HEK293 (cell line): ENCODE data around the gene CXXC5.

Experiments
- MZF1 ChIP-seq: fragments of 450-650 bp; formaldehyde crosslinking; IDR thresholded peaks from 2 replicates; pipeline ENCODE4 v1.5.1; 2017; ENCODE audit warnings: missing biosample characterization, missing genetic modification characterization, borderline replicate concordance
- SP2 ChIP-seq: fragments of 450-650 bp; formaldehyde crosslinking; IDR thresholded peaks from 2 replicates; pipeline ENCODE4 v1.5.1; 2016; ENCODE audit warnings: missing biosample characterization, missing genetic modification characterization
- YY1 ChIP-seq: fragments of 450-650 bp; formaldehyde crosslinking; IDR thresholded peaks from 2 replicates; pipeline ENCODE4 v1.5.1; 2018; ENCODE audit warnings: missing biosample characterization, missing genetic modification characterization
- ZBTB7A ChIP-seq: fragments of 450-650 bp; formaldehyde crosslinking; IDR thresholded peaks from 2 replicates; pipeline ENCODE4 v1.5.1; 2016; ENCODE audit warnings: low read depth, missing biosample characterization, missing genetic modification characterization
- ZNF19 ChIP-seq: fragments of 450-650 bp; formaldehyde crosslinking; IDR thresholded peaks from 2 replicates; pipeline ENCODE4; 2016; ENCODE audit warnings: missing biosample characterization, missing genetic modification characterization, low read depth
- ZNF529 ChIP-seq: fragments of 450-650 bp; formaldehyde crosslinking; IDR thresholded peaks from 2 replicates; pipeline ENCODE4 v1.5.1; 2017; ENCODE audit warnings: missing genetic modification characterization, missing biosample characterization; ENCODE audit not compliant: insufficient replicate concordance
- TF ChIP-seq, protein P1 (sequence below): fragments of 450-650 bp; formaldehyde crosslinking; IDR thresholded peaks from 2 replicates; pipeline ENCODE4 v1.5.1; 2016; ENCODE audit warnings: missing biosample characterization, missing genetic modification characterization
- TF ChIP-seq, protein P2 (sequence below): fragments of 450-650 bp; formaldehyde crosslinking; IDR thresholded peaks from 2 replicates; pipeline ENCODE4 v1.5.1; 2016; ENCODE audit warnings: missing biosample characterization, missing genetic modification characterization
- TF ChIP-seq, protein P3 (sequence below): fragments of 450-650 bp; formaldehyde crosslinking; IDR thresholded peaks from 2 replicates; pipeline ENCODE4 v1.5.1; 2016; ENCODE audit warnings: missing biosample characterization, missing genetic modification characterization, low read depth
- TF ChIP-seq, protein P4 (sequence below): fragments of 450-650 bp; formaldehyde crosslinking; IDR thresholded peaks from 2 replicates; pipeline ENCODE4 v1.5.1; 2016; ENCODE audit warnings: missing biosample characterization, missing genetic modification characterization, low read depth

DNA sequence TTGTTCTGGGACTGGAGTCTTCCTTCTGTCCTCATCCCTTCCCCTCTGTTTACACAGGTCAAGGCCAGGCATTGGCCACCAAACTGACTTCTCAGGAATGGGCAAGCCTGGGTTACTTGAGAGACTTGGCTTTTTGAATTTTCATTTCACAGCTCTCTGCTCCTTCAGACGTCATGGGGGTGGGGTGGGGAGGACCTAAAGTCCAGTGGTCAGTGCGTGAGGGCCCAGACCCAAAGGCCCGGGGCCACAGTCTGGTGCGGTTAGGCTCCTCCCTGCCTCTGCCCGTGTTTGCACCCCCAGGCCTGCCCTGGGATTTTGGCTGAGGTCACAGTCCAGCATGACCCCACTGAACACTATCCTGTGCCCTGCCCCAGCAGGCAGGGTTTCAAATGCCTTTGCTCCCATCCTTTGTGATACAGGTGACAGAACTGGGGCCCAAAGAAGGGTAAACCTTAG, 4.1 kb upstream of the CXXC5 start:
- TF ChIP-seq YY1 (tag by site-specific recombination) (no peak), ZNF529 (tag by site-specific recombination) (no peak), ZNF19 (tag by site-specific recombination) (no peak), MZF1 (tag by site-specific recombination) (no peak), SP2 (tag by site-specific recombination) (no peak), ZBTB7A (tag by site-specific recombination) (no peak)
- TF ChIP-seq, protein P1, sequence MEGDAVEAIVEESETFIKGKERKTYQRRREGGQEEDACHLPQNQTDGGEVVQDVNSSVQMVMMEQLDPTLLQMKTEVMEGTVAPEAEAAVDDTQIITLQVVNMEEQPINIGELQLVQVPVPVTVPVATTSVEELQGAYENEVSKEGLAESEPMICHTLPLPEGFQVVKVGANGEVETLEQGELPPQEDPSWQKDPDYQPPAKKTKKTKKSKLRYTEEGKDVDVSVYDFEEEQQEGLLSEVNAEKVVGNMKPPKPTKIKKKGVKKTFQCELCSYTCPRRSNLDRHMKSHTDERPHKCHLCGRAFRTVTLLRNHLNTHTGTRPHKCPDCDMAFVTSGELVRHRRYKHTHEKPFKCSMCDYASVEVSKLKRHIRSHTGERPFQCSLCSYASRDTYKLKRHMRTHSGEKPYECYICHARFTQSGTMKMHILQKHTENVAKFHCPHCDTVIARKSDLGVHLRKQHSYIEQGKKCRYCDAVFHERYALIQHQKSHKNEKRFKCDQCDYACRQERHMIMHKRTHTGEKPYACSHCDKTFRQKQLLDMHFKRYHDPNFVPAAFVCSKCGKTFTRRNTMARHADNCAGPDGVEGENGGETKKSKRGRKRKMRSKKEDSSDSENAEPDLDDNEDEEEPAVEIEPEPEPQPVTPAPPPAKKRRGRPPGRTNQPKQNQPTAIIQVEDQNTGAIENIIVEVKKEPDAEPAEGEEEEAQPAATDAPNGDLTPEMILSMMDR (tag by site-specific recombination), result no peak
- TF ChIP-seq, protein P2, sequence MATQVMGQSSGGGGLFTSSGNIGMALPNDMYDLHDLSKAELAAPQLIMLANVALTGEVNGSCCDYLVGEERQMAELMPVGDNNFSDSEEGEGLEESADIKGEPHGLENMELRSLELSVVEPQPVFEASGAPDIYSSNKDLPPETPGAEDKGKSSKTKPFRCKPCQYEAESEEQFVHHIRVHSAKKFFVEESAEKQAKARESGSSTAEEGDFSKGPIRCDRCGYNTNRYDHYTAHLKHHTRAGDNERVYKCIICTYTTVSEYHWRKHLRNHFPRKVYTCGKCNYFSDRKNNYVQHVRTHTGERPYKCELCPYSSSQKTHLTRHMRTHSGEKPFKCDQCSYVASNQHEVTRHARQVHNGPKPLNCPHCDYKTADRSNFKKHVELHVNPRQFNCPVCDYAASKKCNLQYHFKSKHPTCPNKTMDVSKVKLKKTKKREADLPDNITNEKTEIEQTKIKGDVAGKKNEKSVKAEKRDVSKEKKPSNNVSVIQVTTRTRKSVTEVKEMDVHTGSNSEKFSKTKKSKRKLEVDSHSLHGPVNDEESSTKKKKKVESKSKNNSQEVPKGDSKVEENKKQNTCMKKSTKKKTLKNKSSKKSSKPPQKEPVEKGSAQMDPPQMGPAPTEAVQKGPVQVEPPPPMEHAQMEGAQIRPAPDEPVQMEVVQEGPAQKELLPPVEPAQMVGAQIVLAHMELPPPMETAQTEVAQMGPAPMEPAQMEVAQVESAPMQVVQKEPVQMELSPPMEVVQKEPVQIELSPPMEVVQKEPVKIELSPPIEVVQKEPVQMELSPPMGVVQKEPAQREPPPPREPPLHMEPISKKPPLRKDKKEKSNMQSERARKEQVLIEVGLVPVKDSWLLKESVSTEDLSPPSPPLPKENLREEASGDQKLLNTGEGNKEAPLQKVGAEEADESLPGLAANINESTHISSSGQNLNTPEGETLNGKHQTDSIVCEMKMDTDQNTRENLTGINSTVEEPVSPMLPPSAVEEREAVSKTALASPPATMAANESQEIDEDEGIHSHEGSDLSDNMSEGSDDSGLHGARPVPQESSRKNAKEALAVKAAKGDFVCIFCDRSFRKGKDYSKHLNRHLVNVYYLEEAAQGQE (tag by site-specific recombination), result no peak
- TF ChIP-seq, protein P3, sequence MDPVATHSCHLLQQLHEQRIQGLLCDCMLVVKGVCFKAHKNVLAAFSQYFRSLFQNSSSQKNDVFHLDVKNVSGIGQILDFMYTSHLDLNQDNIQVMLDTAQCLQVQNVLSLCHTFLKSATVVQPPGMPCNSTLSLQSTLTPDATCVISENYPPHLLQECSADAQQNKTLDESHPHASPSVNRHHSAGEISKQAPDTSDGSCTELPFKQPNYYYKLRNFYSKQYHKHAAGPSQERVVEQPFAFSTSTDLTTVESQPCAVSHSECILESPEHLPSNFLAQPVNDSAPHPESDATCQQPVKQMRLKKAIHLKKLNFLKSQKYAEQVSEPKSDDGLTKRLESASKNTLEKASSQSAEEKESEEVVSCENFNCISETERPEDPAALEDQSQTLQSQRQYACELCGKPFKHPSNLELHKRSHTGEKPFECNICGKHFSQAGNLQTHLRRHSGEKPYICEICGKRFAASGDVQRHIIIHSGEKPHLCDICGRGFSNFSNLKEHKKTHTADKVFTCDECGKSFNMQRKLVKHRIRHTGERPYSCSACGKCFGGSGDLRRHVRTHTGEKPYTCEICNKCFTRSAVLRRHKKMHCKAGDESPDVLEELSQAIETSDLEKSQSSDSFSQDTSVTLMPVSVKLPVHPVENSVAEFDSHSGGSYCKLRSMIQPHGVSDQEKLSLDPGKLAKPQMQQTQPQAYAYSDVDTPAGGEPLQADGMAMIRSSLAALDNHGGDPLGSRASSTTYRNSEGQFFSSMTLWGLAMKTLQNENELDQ, result no peak
- TF ChIP-seq, protein P4, sequence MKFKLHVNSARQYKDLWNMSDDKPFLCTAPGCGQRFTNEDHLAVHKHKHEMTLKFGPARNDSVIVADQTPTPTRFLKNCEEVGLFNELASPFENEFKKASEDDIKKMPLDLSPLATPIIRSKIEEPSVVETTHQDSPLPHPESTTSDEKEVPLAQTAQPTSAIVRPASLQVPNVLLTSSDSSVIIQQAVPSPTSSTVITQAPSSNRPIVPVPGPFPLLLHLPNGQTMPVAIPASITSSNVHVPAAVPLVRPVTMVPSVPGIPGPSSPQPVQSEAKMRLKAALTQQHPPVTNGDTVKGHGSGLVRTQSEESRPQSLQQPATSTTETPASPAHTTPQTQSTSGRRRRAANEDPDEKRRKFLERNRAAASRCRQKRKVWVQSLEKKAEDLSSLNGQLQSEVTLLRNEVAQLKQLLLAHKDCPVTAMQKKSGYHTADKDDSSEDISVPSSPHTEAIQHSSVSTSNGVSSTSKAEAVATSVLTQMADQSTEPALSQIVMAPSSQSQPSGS (tag by site-specific recombination), result no peak
